NCI-H2196 (cell line): Measurements from ENCODE around the gene SRRM2.

ENCODE experiments used
- DNase-seq: peaks from one replicate; lab custom pipeline; 2025; ENCODE audit not compliant: unreplicated experiment; lab: John Stamatoyannopoulos, UW

SRRM2 gene

GRCh38 chr16:2737895-2738418 is 14.5 kb upstream of the SRRM2 start:
- DNase-seq, result no peak

- no peak for DNase-seq
Measured at GRCh38 chr16:2738615-2739014, 13.8 kb upstream of the SRRM2 start.

GRCh38 chr16:2739625-2740430 is 12.6 kb upstream of the SRRM2 start:
- DNase-seq, result no peak

- no peak for DNase-seq
Measured at GRCh38 chr16:2740476-2740875, 12.0 kb upstream of the SRRM2 start.

- DNase-seq, result no peak
Measured at GRCh38 chr16:2741168-2741567, 11.3 kb upstream of the SRRM2 start.

- no peak for DNase-seq
Measured at GRCh38 chr16:2742323-2743006, 10.0 kb upstream of the SRRM2 start.

GRCh38 chr16:2743007-2743810 is 9.2 kb upstream of the SRRM2 start:
- DNase-seq, result no peak

- DNase-seq, result no peak
Measured at GRCh38 chr16:2744711-2745110, 7.7 kb upstream of the SRRM2 start.

- DNase-seq, result no peak
Measured at GRCh38 chr16:2745116-2745890, 7.1 kb upstream of the SRRM2 start.

GRCh38 chr16:2745961-2746360 is 6.5 kb upstream of the SRRM2 start:
- DNase-seq, result no peak

GRCh38 chr16:2748757-2749455 is 3.5 kb upstream of the SRRM2 start:
- peak; percentile 91 for DNase-seq

- no peak for DNase-seq
Measured at GRCh38 chr16:2749476-2749875, 3.0 kb upstream of the SRRM2 start.

- no peak for DNase-seq
Measured at GRCh38 chr16:2749936-2750335, 2.5 kb upstream of the SRRM2 start.

- DNase-seq, result peak; percentile 37
Measured at GRCh38 chr16:2751577-2752034, 832 bp upstream of the SRRM2 start.

- peak; percentile 87 for DNase-seq
Measured at GRCh38 chr16:2752850-2753732, 653 bp downstream of the SRRM2 start.

GRCh38 chr16:2753733-2754020 is 1.2 kb downstream of the SRRM2 start:
- DNase-seq, result no peak

GRCh38 chr16:2755158-2755557 is 2.7 kb downstream of the SRRM2 start:
- no peak for DNase-seq

- no peak for DNase-seq
Measured at GRCh38 chr16:2756288-2757015, 4.0 kb downstream of the SRRM2 start.

GRCh38 chr16:2757344-2757743 is 4.9 kb downstream of the SRRM2 start:
- no peak for DNase-seq
